Liver (tissue), 3 donors: ENCODE results near the gene TGFBR3.

Experiments
- ATF3 ChIP-seq: IDR thresholded peaks from 2 replicates; pipeline ENCODE4 v1.6.1; 2016; ENCODE audit warnings: antibody characterized with exemption
- CTCF ChIP-seq: fragments of 150-350 bp; IDR thresholded peaks from 2 replicates; pipeline ENCODE4 v1.5.1; 2017; ENCODE audit warnings: improper control_type of control experiment, low read depth, low read length; ENCODE audit not compliant: missing input control
- EGR1 ChIP-seq, 2 donors: IDR thresholded peaks; 2 replicates each; pipeline ENCODE4 v1.6.1; 2016 to 2018; ENCODE audit warnings: antibody characterized with exemption in 2 of 2, low read depth in 2 of 2
- GABPA ChIP-seq, 2 donors: IDR thresholded peaks in 1 of 2; conservative IDR thresholded peaks in 1 of 2; 2 replicates each; pipeline ENCODE4 v1.6.1; 2016; ENCODE audit warnings: antibody characterized with exemption in 2 of 2, mild to moderate bottlenecking in 1 of 2, moderate library complexity in 1 of 2
- HNF4G ChIP-seq: IDR thresholded peaks from 2 replicates; pipeline ENCODE4 v1.6.1; 2016; ENCODE audit warnings: antibody characterized with exemption
- JUND ChIP-seq, 2 donors: IDR thresholded peaks; 2 replicates each; pipeline ENCODE4 v1.6.1; 2016; ENCODE audit warnings: antibody characterized with exemption in 2 of 2
- MAX ChIP-seq: IDR thresholded peaks from 2 replicates; pipeline ENCODE4 v1.6.1; 2016; ENCODE audit warnings: antibody characterized with exemption
- NR2F2 ChIP-seq: IDR thresholded peaks from 2 replicates; pipeline ENCODE4 v1.6.1; 2016; ENCODE audit warnings: antibody characterized with exemption
- RAD21 ChIP-seq, 2 donors: IDR thresholded peaks; 2 replicates each; pipeline ENCODE4 v1.6.1; 2016; ENCODE audit warnings: antibody characterized with exemption in 2 of 2, mild to moderate bottlenecking in 2 of 2
- REST ChIP-seq: IDR thresholded peaks from 2 replicates; pipeline ENCODE4 v1.6.1; 2016; ENCODE audit warnings: antibody characterized with exemption, mild to moderate bottlenecking
- TAF1 ChIP-seq: conservative IDR thresholded peaks from 2 replicates; pipeline ENCODE4 v1.6.1; 2016; ENCODE audit warnings: antibody characterized with exemption, mild to moderate bottlenecking
- donor health status: healthy.
- donor health status: healthy.

- no peak for TF ChIP-seq CTCF
- TF ChIP-seq REST: no peak
- no peak for TF ChIP-seq EGR1 (IDR thresholded peaks at IDR 0.05; ENCODE audit: low read depth in 2 of 2)
- no peak for TF ChIP-seq RAD21 (IDR thresholded peaks at IDR 0.05)
- no peak for TF ChIP-seq MAX
- no peak for TF ChIP-seq GABPA (IDR thresholded peaks at IDR 0.05 in 1 of 2, conservative IDR thresholded peaks at IDR 0.05 in 1 of 2)
- no peak for TF ChIP-seq ATF3
- TF ChIP-seq HNF4G: no peak
- no peak for TF ChIP-seq NR2F2
- no peak for TF ChIP-seq TAF1
- TF ChIP-seq JUND (IDR thresholded peaks at IDR 0.05): no peak
Measured at GRCh38 chr1:91768786-91769725, 116.9 kb downstream of the TGFBR3 start.
